NB4 (cell line): ENCODE results near the gene APP.

Source experiments
- DNase-seq: peaks from one replicate; pipeline ENCODE4 v3.0.0; 2010; ENCODE audit warnings: low read depth
- H3K4me3 ChIP-seq: one replicate; pipeline ENCODE4 v1.5.1; 2011; ENCODE audit warnings: mild to moderate bottlenecking, low read depth, low read length, moderate library complexity
- MYC ChIP-seq: IDR thresholded peaks from 2 replicates; pipeline ENCODE4 v1.6.1; 2011; ENCODE audit warnings: low read depth, low read length
- POLR2A ChIP-seq: IDR thresholded peaks from 2 replicates; pipeline ENCODE4 v1.6.1; 2011; ENCODE audit warnings: mild to moderate bottlenecking; ENCODE audit not compliant: insufficient read length; ENCODE audit errors: extremely low read depth
- TF ChIP-seq, protein P1 (sequence below): IDR thresholded peaks from 2 replicates; pipeline ENCODE4 v1.6.1; 2011; ENCODE audit warnings: low read depth, low read length
- TF ChIP-seq, protein P2 (sequence below): IDR thresholded peaks from one replicate; pipeline ENCODE4 v1.5.1; 2012; ENCODE audit warnings: low read depth, low read length

Gene APP

DNA sequence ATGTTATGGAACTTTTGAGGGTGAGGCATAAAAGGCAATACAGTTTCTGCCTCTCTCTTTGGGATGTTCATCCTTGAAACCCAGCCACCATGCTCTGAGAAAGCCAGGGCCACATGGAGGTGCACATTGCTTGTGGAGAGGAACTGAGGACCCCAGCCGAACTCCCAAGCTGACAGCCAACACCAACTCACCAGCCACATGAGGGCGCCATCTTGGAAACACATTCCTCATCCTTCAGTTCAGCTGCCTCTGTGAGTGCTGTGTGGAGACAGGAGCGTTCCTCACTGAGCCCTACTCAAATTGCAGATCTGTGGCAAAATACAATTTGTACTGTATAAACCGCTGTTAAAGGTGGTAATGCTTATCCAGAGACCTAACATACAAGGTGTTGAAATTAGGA, 298.3 kb downstream of the APP start:
- DNase-seq = peak; percentile 1
- TF ChIP-seq, protein P1, sequence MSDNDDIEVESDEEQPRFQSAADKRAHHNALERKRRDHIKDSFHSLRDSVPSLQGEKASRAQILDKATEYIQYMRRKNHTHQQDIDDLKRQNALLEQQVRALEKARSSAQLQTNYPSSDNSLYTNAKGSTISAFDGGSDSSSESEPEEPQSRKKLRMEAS = no peak
- TF ChIP-seq, protein P2, sequence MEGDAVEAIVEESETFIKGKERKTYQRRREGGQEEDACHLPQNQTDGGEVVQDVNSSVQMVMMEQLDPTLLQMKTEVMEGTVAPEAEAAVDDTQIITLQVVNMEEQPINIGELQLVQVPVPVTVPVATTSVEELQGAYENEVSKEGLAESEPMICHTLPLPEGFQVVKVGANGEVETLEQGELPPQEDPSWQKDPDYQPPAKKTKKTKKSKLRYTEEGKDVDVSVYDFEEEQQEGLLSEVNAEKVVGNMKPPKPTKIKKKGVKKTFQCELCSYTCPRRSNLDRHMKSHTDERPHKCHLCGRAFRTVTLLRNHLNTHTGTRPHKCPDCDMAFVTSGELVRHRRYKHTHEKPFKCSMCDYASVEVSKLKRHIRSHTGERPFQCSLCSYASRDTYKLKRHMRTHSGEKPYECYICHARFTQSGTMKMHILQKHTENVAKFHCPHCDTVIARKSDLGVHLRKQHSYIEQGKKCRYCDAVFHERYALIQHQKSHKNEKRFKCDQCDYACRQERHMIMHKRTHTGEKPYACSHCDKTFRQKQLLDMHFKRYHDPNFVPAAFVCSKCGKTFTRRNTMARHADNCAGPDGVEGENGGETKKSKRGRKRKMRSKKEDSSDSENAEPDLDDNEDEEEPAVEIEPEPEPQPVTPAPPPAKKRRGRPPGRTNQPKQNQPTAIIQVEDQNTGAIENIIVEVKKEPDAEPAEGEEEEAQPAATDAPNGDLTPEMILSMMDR = peak; percentile 8
- TF ChIP-seq POLR2A (no peak), MYC (no peak)
- no peak overlapping the region for H3K4me3 ChIP-seq

DNA sequence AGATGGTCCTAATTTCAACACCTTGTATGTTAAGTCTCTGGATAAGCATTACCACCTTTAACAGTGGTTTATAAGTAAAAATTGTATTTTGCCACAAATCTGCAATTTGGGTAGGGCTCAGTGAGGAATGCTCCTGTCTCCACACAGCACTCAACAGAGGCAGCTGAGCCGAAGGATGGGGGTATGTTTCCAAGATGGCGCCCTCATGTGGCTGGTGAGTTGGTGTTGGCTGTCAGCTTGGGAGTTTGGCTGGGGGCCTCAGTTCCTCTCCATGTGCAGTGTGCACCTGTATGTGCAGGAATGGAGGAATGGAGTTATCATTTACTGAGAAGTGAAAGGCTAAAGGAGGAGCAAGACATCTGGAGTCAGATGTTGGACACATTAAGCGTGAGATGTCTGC, 299.0 kb downstream of the APP start:
- H3K4me3 ChIP-seq = no peak overlapping the region
- peak; percentile 2 for DNase-seq
- TF ChIP-seq, protein P2 = no peak

DNA sequence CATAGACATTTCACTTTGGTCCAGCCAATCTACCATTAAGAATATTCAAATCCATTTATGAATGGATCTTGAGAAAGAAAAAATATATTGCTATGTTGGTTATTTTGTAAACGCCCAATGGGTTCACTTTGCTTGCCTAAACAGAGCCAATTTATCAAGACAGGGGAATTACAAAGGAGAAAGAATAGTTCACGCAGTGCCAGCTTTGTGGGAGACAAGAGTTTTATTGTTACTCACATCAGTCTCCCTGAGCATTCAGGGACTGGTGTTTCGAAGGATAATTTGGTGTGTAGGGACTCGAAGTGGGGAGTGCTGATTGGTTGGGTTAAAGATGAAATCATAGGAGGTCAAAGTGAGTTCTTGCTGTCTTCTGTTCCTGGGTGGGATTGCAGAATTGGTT, 300.5 kb downstream of the APP start:
- no peak overlapping the region for H3K4me3 ChIP-seq
- DNase-seq = no peak
- TF ChIP-seq MYC (no peak), POLR2A (no peak)
- TF ChIP-seq, protein P2 = no peak
- TF ChIP-seq, protein P1 = no peak

DNA sequence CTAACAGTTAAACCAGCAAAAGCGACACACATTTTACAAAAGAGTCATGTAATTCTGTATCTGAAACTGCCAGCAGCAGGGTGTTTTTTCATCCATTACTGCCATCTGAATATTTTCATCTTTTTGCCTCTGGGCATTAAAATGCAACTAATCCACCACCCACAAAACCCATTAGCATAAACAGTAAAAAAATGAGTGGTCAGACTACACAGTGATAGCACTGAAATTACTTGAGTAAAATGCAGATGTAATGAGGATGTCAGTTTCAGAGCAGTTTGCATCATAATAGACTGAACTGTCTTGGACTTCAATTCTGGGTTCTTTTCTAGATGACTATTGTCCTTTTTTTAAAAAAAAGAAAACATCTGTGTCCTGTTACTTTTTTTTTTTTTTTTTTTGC, 303.5 kb downstream of the APP start:
- no peak for TF ChIP-seq POLR2A
- TF ChIP-seq, protein P1 = no peak
- TF ChIP-seq MYC = no peak
- TF ChIP-seq, protein P2 = no peak
- DNase-seq = no peak
- no peak overlapping the region for H3K4me3 ChIP-seq

DNA sequence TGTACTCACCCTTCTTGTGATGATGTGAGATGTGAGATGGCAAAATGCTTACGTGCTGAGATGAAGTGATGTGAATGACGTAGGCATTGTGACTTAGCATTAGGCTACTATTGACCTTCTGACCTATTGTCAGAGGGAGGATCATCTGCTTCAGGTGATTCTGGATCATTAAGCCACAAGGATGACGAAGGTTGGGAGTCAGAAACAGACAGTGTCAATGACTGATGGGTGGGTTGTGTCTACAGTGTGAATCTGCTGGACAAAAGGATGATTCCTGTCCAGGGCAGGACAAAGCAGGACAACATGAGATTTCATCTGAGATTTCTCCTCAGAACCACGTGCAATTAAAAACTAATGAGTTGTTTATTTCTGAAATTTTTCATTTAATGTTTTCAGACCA, 306.8 kb downstream of the APP start:
- no peak for TF ChIP-seq MYC
- TF ChIP-seq, protein P1 = no peak
- no peak for TF ChIP-seq POLR2A
- TF ChIP-seq, protein P2 = no peak
- no peak for DNase-seq
- no peak overlapping the region for H3K4me3 ChIP-seq

DNA sequence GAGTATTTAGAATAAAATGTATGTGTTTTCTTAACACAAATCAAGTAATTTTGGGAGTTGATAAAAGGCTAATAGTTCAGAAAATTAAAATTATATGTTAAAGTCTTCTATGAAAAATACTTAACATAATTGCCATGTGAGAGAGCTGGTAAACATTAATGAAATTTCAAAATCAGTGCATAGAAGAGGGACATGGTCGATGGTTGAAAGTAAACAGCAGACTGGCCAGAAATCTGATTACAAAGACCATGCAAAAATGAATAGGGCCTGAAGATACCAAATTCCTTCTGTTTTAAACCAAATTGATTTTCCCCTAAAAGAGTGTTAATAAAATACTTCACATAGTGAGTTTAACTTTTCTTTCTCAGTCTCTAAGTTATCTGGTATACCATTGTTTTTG, 307.5 kb downstream of the APP start:
- TF ChIP-seq MYC (no peak), POLR2A (no peak)
- TF ChIP-seq, protein P1 = no peak
- TF ChIP-seq, protein P2 = no peak
- DNase-seq = no peak

More for the DNA sequence above, 307.5 kb downstream of the APP start:
- no peak overlapping the region for H3K4me3 ChIP-seq
